AML-193 (cell line): ENCODE data around the gene TEAD4.

Experiments
- DNase-seq, 2 experiments: peaks; one replicate each; lab custom pipeline; 2025; lab: John Stamatoyannopoulos, UW

TEAD4 gene

GRCh38 chr12:3032770-3033538, 73.8 kb downstream of the TEAD4 start:
- no peak for DNase-seq

GRCh38 chr12:3033539-3033867, 74.3 kb downstream of the TEAD4 start:
- DNase-seq: no peak

GRCh38 chr12:3034067-3034750, 75.0 kb downstream of the TEAD4 start:
- peak; percentile 26 to 49 for DNase-seq

- no peak for DNase-seq
Observed at GRCh38 chr12:3035171-3035570, 76.0 kb downstream of the TEAD4 start.

- DNase-seq: peak in 1 of 2 experiments; percentile 8
Observed at GRCh38 chr12:3035815-3036702, 76.9 kb downstream of the TEAD4 start.

- no peak for DNase-seq
Observed at GRCh38 chr12:3036901-3037600, 77.9 kb downstream of the TEAD4 start.

GRCh38 chr12:3038166-3038565, 79.0 kb downstream of the TEAD4 start:
- DNase-seq: no peak

GRCh38 chr12:3038926-3039510, 79.8 kb downstream of the TEAD4 start:
- no peak for DNase-seq

GRCh38 chr12:3040026-3040656, 80.9 kb downstream of the TEAD4 start:
- no peak for DNase-seq

GRCh38 chr12:3040663-3041544, 81.7 kb downstream of the TEAD4 start:
- DNase-seq: no peak

GRCh38 chr12:3041558-3042164, 82.5 kb downstream of the TEAD4 start:
- DNase-seq: peak; percentile 76

- DNase-seq: no peak
Observed at GRCh38 chr12:3042394-3042793, 83.2 kb downstream of the TEAD4 start.

- DNase-seq: no peak
Observed at GRCh38 chr12:3042826-3043225, 83.6 kb downstream of the TEAD4 start.

GRCh38 chr12:3043406-3043805, 84.2 kb downstream of the TEAD4 start:
- no peak for DNase-seq

GRCh38 chr12:3044141-3044630, 85.0 kb downstream of the TEAD4 start:
- no peak for DNase-seq

GRCh38 chr12:3045494-3045893, 86.3 kb downstream of the TEAD4 start:
- no peak for DNase-seq

- no peak for DNase-seq
Observed at GRCh38 chr12:3045989-3046388, 86.8 kb downstream of the TEAD4 start.

- no peak for DNase-seq
Observed at GRCh38 chr12:3046441-3047200, 87.4 kb downstream of the TEAD4 start.

GRCh38 chr12:3047961-3048360, 88.8 kb downstream of the TEAD4 start:
- no peak for DNase-seq
